Lower leg skin (tissue), 4 donors: Measurements from ENCODE around the gene CYP19A1. TPM values are rescaled to one million over a fixed set of nuclear protein-coding genes. Genes with fewer than 3 reads are reported as not detected.

Experiments
- DNase-seq, 2 donors: peaks; one replicate each; pipeline ENCODE4 v3.0.0-alpha.2; 2019; ENCODE audit warnings: low spot score in 2 of 2
- H3K4me3 ChIP-seq: fragments of 200-600 bp; sonication (generic); 2 replicates; pipeline ENCODE4 v1.5.1; 2017; ENCODE audit warnings: mild to moderate bottlenecking, low read depth; ENCODE audit not compliant: poor library complexity, severe bottlenecking
- POLR2A ChIP-seq, 2 donors: fragments of 450-650 bp; IDR thresholded peaks; one replicate each; pipeline ENCODE4 v1.6.1; 2016 to 2017; ENCODE audit warnings: antibody characterized with exemption in 2 of 2, mild to moderate bottlenecking in 1 of 2, moderate library complexity in 1 of 2
- WGBS, 2 donors: methylation state at CpG; one replicate each; pipeline ENCODE4 v1.1.5; 2018; 5-methylcytosine and 5-hydroxymethylcytosine counted together
- intact Hi-C: fragments of 100-400 bp; cut with DNase I; formaldehyde crosslinking; loops from one replicate; pipeline ENCODE4 v1.15.0; 2023; ENCODE audit warnings: low total_unique reads
- total RNA-seq, 4 donors: library from RNA; depleted of rRNA; stranded (reverse); fragments of >200 nt; gene quantifications; one replicate each; pipeline ENCODE4 v1.1.0, GENCODE V29; 2016
- TF ChIP-seq, protein P1 (sequence below), 3 donors: fragments of 450-650 bp; IDR thresholded peaks; one replicate each; pipeline ENCODE4 v1.5.1; 2016; ENCODE audit warnings: antibody characterized with exemption in 3 of 3, mild to moderate bottlenecking in 3 of 3, moderate library complexity in 2 of 3

Gene CYP19A1
- total RNA-seq, 4 donors from 2014 or later = 0.51 to 6.2 (median 2.6) TPM

GRCh38 chr15:51172193-51172592 is 166.2 kb downstream of the CYP19A1 start:
- DNase-seq = no peak
- WGBS, 2 donors = 2 to 11% methylated on average over 3 of the region's 3 CpGs
- TF ChIP-seq, protein P1, sequence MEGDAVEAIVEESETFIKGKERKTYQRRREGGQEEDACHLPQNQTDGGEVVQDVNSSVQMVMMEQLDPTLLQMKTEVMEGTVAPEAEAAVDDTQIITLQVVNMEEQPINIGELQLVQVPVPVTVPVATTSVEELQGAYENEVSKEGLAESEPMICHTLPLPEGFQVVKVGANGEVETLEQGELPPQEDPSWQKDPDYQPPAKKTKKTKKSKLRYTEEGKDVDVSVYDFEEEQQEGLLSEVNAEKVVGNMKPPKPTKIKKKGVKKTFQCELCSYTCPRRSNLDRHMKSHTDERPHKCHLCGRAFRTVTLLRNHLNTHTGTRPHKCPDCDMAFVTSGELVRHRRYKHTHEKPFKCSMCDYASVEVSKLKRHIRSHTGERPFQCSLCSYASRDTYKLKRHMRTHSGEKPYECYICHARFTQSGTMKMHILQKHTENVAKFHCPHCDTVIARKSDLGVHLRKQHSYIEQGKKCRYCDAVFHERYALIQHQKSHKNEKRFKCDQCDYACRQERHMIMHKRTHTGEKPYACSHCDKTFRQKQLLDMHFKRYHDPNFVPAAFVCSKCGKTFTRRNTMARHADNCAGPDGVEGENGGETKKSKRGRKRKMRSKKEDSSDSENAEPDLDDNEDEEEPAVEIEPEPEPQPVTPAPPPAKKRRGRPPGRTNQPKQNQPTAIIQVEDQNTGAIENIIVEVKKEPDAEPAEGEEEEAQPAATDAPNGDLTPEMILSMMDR (IDR thresholded peaks at IDR 0.05) = no peak
- TF ChIP-seq POLR2A (IDR thresholded peaks at IDR 0.05) = no peak
- intact Hi-C loops = no loop called here
- no peak overlapping the region for H3K4me3 ChIP-seq

DNA sequence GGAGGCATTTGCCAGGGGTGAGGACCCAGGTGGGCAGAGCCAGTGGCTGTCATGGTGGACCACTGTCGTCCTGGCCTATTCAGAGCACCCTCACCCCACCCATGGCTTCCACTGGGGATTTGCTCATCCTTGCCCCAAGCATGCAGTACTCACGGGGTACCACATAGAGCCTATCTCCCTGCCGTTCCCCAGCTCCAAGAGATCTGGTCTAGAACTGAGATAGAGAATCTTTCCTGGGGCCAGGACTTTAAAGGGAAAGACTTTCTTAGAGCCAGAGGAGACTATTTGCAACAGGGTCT is 166.8 kb downstream of the CYP19A1 start:
- peak in 1 of 2 donors; percentile 36 for DNase-seq
- WGBS, 2 donors = 49 to 65% methylated on average over 3 of the region's 3 CpGs
- intact Hi-C loops = no loop called here
- H3K4me3 ChIP-seq = no peak overlapping the region
- TF ChIP-seq, protein P1 (IDR thresholded peaks at IDR 0.05) = no peak
- no peak for TF ChIP-seq POLR2A (IDR thresholded peaks at IDR 0.05)

DNA sequence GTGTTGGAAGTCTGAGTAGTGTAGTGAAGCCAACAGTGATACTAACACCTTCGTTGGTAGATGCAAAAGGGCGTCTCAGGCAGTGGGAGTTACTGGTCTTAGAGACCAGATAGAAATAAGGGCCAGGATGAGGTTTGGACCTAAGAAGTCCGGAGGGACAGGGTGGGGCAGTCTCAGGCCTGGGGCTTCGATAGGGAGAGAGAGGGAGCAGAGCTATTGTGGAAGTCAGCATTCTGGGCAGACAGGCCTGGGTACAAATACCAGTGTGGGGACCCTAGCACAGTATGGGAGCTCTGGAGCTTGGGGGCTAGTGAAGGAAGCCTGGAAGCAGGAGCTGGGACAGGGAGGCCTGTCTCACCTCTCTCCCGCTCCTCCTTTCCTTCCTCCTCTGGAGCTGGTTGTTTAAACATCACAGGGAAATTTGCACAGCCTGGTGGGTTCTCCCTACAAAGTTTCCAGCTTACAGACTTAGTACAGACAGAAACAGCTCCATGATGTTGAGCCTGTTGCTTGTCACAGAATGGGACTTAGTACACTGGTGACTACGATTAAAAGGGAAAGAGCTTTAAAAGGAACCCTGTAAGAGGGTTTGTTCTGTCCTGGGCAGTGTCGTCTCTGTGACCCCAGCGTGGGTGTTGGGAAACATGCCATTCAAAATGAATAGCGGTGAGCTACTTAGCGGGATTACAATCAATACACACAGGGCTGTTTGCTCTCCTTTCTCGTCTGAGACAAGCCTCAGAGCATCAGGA is 167.3 kb downstream of the CYP19A1 start:
- WGBS, 2 donors = 70 to 74% methylated on average over 11 of the region's 11 CpGs
- DNase-seq = peak in 1 of 2 donors; percentile 29
- intact Hi-C loops = no loop called here
- no peak overlapping the region for H3K4me3 ChIP-seq
- TF ChIP-seq POLR2A (IDR thresholded peaks at IDR 0.05) = no peak
- TF ChIP-seq, protein P1 (IDR thresholded peaks at IDR 0.05) = no peak

- no peak for DNase-seq
- no peak overlapping the region for H3K4me3 ChIP-seq
- intact Hi-C loops = loop anchor here (10.0 kb wide), 1 partner anchor 216 kb away; no protein-coding TSS in a partner anchor
- no peak for TF ChIP-seq POLR2A (IDR thresholded peaks at IDR 0.05)
These were observed 169.7 kb downstream of the CYP19A1 start for GRCh38 chr15:51168700-51169099.

GRCh38 chr15:51163843-51164242 is 174.6 kb downstream of the CYP19A1 start:
- 60 to 66% methylated on average over 9 of the region's 9 CpGs for WGBS, 2 donors
- intact Hi-C loops = loop anchor here (10.0 kb wide), 1 partner anchor 221 kb away; no protein-coding TSS in a partner anchor
- no peak for DNase-seq
- no peak for TF ChIP-seq POLR2A (IDR thresholded peaks at IDR 0.05)
- TF ChIP-seq, protein P1 (IDR thresholded peaks at IDR 0.05) = no peak
- no peak overlapping the region for H3K4me3 ChIP-seq

DNA sequence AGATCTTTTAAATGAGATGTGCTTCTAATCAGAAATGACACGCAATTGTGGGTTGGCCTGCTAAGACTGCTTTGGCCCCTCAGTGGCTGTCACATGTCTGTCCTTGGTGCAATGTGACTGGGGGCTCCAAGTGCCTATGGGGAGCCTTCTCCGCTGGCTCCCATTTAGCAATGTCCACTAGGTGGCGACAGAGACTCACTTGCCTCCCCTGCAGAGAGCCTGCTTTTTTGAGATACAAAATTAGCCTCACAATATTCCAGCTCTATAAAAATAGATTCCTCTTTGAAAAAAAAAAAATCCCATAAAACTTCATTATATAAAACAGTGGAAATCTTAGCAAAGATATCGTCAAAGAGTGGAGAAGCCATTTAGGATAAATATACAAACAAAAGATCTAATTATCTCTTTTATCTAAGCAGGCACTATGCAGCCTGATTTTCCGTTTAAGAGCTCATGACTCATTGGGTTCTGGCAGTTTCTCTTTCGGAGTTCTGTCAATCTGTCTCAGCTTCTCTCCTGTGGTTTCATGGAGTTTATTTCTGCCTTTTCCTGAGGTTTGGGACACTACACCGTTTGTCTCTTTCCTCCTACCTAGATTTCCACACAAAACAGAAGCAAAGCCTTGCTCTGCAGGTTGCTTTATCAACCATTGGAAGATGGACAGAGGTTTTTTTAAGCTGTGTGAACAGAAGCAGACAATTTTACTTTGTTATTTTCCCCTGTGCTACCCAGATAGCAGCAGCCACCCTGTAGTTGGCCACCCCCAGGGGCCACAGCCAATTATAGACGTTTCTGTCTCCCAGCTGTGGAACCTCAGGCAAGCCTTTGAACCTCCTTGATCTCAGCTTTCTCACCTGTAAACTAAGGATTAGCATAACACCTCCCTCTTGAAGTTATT is 175.3 kb downstream of the CYP19A1 start:
- 1 to 2% methylated on average over 8 of the region's 8 CpGs for WGBS, 2 donors

More for the DNA sequence above, 175.3 kb downstream of the CYP19A1 start:
- TF ChIP-seq, protein P1 (IDR thresholded peaks at IDR 0.05) = peak in 1 of 3 donors; percentile 28
- TF ChIP-seq POLR2A (IDR thresholded peaks at IDR 0.05) = no peak
- intact Hi-C loops = loop anchor here (10.0 kb wide), 1 partner anchor 222 kb away; no protein-coding TSS in a partner anchor
- H3K4me3 ChIP-seq = no peak overlapping the region
- DNase-seq = peak; percentile 69 to 93
